HG03159 (cell line): Measurements from ENCODE around the gene PRC1.
A peak's percentile ranks its signal among the peaks of the same experiment; 100 is the strongest.

Source experiments
- ATAC-seq: cut with Tn5 transposase; IDR thresholded peaks from one replicate; pipeline ENCODE4 v1.9.1; 2021; ENCODE audit warnings: mild to moderate bottlenecking, moderate library complexity; ENCODE audit not compliant: unreplicated experiment

PRC1 gene

GRCh38 chr15:90956274-90957030, 37.9 kb downstream of the PRC1 start:
- peak; percentile 34 for ATAC-seq

- no peak for ATAC-seq
Observed at GRCh38 chr15:90955624-90956273, 38.6 kb downstream of the PRC1 start.

GRCh38 chr15:90954712-90955623, 39.4 kb downstream of the PRC1 start, which contains the start of gene RCCD1:
Gene RCCD1, plus strand, starts transcription at chr15:90954884. Its CDS starts 1,851 bp downstream, at chr15:90956735.
- peak; percentile 90 for ATAC-seq

- no peak for ATAC-seq
Observed at GRCh38 chr15:90953947-90954711, 40.2 kb downstream of the PRC1 start.

GRCh38 chr15:90952901-90953677, 41.2 kb downstream of the PRC1 start:
- no peak for ATAC-seq

- ATAC-seq = no peak
Observed at GRCh38 chr15:90950676-90951075, 43.7 kb downstream of the PRC1 start.

GRCh38 chr15:90949979-90950675, 44.2 kb downstream of the PRC1 start:
- ATAC-seq = no peak

GRCh38 chr15:90948506-90948905, 45.8 kb downstream of the PRC1 start:
- no peak for ATAC-seq

- ATAC-seq = no peak
Observed at GRCh38 chr15:90947577-90948357, 46.6 kb downstream of the PRC1 start.

GRCh38 chr15:90946941-90947576, 47.3 kb downstream of the PRC1 start:
- no peak for ATAC-seq

GRCh38 chr15:90946538-90946937, 47.8 kb downstream of the PRC1 start:
- no peak for ATAC-seq

- ATAC-seq = no peak
Observed at GRCh38 chr15:90945091-90945490, 49.2 kb downstream of the PRC1 start.

GRCh38 chr15:90942354-90943120, 51.8 kb downstream of the PRC1 start:
- no peak for ATAC-seq

GRCh38 chr15:90941038-90941437, 53.3 kb downstream of the PRC1 start:
- ATAC-seq = no peak

GRCh38 chr15:90939756-90940155, 54.6 kb downstream of the PRC1 start:
- no peak for ATAC-seq

GRCh38 chr15:90938261-90938660, 56.1 kb downstream of the PRC1 start:
- ATAC-seq = no peak

GRCh38 chr15:90936823-90937222, 57.5 kb downstream of the PRC1 start:
- ATAC-seq = no peak
